Measurements from ENCODE around the gene RNF148.

- no peak for TF ChIP-seq EP300 (IDR thresholded peaks at IDR 0.05)
- no peak for TF ChIP-seq CTCF (IDR thresholded peaks at IDR 0.05)
Observed at GRCh38 chr7:122724366-122724765, 21.6 kb upstream of the RNF148 start.

Measured in upper lobe of left lung (tissue), 4 donors.